Hepatocyte (in vitro differentiated cells): Measurements from ENCODE around the gene TNNC2.

Experiments used
- EZH2 ChIP-seq: fragments of 200-600 bp; sonication (generic); IDR thresholded peaks from 2 replicates; pipeline ENCODE4 v1.6.1; 2016; ENCODE audit warnings: antibody characterized with exemption, mild to moderate bottlenecking, borderline replicate concordance
- EZH2phosphoT487 ChIP-seq: fragments of 200-600 bp; sonication (generic); IDR thresholded peaks from one replicate; pipeline ENCODE4 v1.6.1; 2018; ENCODE audit warnings: antibody characterized with exemption, mild to moderate bottlenecking, low read depth, moderate library complexity; ENCODE audit not compliant: unreplicated experiment, severe bottlenecking
- TF ChIP-seq, protein P1 (sequence below): fragments of 200-600 bp; sonication (generic); IDR thresholded peaks from 2 replicates; pipeline ENCODE4 v1.5.1; 2016; ENCODE audit warnings: antibody characterized with exemption, mild to moderate bottlenecking; ENCODE audit not compliant: poor library complexity

DNA sequence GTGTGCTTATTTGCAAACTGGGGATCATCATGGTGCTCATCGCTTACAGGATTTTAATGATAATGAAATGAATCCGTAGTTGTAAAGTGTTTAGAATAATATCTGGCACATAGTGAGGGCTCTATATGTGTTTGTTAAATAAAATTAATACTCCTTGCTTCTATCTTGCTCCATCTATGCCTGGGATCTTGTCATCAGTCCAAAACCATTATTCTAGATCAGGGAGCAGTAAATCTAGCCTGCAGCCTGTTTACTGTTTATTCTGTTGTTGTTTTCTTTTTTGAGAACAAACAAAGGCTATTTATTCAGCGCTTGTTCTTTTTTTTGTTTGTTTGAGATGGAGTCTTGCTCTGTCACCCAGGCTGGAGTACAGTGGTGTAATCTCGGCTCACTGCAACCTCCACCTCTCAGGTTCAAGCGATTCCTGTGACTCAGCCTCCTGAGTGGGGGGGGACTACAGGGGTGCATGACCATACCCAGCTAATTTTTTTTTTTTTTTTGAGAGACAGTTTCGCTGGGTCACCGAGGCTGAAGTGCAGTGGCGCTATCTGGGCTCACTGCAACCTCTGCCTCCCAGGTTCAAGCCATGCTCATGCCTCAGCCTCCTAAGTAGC, 22.0 kb upstream of the TNNC2 start:
- TF ChIP-seq EZH2 (no peak), EZH2phosphoT487 (no peak)
- TF ChIP-seq, protein P1, sequence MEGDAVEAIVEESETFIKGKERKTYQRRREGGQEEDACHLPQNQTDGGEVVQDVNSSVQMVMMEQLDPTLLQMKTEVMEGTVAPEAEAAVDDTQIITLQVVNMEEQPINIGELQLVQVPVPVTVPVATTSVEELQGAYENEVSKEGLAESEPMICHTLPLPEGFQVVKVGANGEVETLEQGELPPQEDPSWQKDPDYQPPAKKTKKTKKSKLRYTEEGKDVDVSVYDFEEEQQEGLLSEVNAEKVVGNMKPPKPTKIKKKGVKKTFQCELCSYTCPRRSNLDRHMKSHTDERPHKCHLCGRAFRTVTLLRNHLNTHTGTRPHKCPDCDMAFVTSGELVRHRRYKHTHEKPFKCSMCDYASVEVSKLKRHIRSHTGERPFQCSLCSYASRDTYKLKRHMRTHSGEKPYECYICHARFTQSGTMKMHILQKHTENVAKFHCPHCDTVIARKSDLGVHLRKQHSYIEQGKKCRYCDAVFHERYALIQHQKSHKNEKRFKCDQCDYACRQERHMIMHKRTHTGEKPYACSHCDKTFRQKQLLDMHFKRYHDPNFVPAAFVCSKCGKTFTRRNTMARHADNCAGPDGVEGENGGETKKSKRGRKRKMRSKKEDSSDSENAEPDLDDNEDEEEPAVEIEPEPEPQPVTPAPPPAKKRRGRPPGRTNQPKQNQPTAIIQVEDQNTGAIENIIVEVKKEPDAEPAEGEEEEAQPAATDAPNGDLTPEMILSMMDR = no peak
